ENCODE measurements around the gene LRRC7.

LRRC7 gene

DNA sequence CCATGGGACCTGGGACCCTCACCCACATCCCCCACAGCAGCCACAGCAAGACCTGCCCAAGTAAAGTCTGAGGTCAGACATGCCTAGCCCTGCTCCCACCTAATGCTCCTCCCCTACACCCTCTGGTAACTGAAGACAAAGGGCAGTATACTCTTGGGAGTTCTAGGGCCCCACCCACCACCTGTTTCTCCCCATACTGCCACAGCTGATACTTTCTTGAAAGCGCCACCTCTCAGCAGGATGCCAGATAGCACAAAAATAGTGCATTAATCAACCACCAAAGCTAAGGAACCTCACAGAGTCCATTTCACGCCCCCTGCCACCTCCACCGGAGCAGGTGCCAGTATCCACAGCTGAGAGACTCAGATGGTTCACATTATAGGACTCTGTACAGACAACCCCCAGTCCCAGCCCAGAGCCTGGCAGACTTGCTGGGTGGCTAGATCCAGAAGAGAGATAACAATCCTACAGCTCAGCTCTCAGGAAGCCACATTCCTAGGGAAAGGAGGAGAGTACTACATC lies 399.6 kb downstream of the LRRC7 start:
- DNase-seq (ENCODE audit: low read depth in 2 of 2) = no peak

GRCh38 chr1:69976896-69977295 lies 409.2 kb downstream of the LRRC7 start:
- DNase-seq (ENCODE audit: low read depth in 2 of 2) = no peak

DNA sequence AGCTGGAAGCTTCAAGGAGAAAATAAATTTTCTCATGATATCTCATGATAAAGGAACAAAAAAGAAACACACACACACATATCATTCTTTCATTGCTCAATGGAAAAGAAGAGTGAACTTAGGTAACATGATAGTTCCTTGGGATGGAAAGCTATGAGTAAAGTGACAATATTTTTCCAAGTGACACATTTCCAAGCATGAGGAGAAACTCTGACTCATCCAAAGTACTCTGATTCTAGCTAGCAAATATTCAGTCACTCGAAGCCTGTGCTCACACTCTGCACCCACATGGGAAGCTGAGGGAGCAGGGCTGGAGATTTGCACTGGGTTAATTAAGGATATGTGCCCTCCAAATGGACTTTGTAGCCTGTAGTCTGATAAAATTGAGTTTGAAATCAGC lies 415.3 kb downstream of the LRRC7 start:
- no peak for DNase-seq (ENCODE audit: low read depth in 2 of 2)

DNA sequence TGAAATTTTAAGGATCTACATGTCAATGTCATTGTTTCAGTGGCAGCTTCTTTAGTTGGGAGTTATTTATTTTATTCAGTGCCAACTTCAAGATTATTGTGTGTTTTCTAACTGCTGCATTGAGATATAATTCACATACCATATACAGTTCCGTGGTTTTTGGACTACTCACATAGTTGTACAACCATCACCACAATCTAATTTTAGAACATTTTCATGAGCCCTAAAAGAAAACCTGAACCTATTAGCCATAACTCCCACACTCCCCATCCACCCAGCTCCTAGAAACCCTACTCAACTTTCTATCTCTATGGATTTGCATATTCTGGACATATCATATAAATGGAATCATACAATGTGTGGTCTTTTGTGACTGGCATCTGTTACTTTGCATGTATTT lies 417.7 kb downstream of the LRRC7 start:
- no peak for DNase-seq (ENCODE audit: low read depth in 2 of 2)

DNA sequence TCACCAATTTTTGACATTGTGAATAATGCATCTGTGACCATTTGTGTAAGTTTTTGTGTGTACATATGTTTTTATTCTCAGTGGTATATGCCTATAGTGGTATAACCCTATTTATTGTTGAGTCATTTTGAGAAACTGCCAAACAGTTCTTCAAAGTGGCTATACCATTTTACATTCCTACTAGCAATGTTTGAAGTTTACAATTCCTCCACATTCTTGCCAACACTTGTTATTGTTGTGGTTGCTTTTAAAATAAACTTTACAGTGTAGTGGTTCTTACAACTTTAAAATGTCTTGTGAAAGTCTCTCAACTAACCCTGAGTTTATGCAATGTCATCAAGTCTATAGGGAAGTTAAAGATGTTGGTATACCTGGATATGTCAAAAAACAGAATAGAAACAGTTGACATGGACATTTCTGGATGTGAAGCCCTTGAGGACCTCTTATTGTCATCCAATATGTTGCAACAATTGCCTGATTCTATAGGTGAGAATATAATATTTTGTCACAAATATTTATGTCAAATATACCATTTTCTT lies 418.2 kb downstream of the LRRC7 start:
- no peak for DNase-seq (ENCODE audit: low read depth in 2 of 2)

GRCh38 chr1:69987881-69988280 lies 420.2 kb downstream of the LRRC7 start:
- no peak for DNase-seq (ENCODE audit: low read depth in 2 of 2)

DNA sequence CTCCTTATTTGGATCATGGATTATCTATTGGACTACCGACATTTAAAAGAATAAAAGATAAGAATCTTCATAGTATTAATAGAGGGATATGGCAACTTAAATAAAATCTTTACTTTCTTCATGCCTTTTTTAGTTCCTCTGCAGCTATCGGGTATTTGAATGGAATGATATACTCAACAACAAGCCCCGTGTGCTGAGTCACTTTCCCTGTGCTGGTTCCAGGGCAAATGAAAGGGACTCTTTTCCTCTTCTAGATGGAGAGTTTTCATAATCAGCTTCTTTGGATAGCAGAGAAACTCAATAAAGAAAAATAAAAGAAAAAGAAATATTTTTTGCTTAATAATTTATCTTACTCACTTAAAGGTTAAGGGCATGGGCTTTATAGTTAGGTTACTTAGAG lies 423.9 kb downstream of the LRRC7 start:
- no peak for DNase-seq (ENCODE audit: low read depth in 2 of 2)

DNA sequence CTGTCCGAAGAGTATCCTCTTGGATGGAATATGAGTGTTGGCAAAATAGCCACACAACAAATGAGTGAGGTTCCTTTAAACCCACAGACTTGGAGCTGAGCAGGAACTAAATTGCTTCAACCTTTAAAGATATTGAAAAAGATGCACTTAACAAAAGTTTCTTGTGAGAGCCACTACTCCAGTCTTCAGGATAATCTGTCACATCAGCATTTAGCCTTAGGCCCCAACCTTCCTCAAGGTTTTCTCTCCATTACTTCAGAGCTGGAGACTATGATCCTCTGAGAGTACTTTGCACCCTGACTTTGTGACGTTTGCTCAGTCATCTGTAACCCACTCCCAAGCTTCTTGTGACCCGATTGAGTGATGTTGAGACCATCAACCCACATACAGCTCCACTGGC lies 424.9 kb downstream of the LRRC7 start:
- no peak for DNase-seq (ENCODE audit: low read depth in 2 of 2)

GRCh38 chr1:69993810-69994209 lies 426.1 kb downstream of the LRRC7 start:
- no peak for DNase-seq (ENCODE audit: low read depth in 2 of 2)

GRCh38 chr1:69994241-69994640 lies 426.5 kb downstream of the LRRC7 start:
- DNase-seq (ENCODE audit: low read depth in 2 of 2) = no peak

DNA sequence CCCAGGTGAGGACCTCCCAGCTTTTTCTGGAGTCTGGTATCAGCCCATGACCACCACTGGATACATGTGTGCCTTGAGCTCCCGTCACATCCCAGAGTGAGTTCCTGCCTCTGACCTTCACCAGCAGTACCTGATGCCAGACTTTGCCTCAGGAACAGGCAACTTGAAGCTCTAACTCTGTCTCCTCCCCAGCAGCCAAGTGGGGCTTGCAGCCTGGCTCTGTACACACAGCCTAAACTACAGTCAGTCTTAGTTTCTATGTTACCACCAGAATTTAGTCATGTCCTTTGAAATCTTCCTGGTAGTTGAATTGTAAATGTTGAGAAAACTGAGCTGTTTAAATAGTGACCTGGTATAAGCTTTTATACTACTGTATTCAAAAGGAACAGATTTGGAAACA lies 431.1 kb downstream of the LRRC7 start:
- DNase-seq (ENCODE audit: low read depth in 2 of 2) = no peak

GRCh38 chr1:70003211-70003908 lies 435.6 kb downstream of the LRRC7 start:
- no peak for DNase-seq (ENCODE audit: low read depth in 2 of 2)

DNA sequence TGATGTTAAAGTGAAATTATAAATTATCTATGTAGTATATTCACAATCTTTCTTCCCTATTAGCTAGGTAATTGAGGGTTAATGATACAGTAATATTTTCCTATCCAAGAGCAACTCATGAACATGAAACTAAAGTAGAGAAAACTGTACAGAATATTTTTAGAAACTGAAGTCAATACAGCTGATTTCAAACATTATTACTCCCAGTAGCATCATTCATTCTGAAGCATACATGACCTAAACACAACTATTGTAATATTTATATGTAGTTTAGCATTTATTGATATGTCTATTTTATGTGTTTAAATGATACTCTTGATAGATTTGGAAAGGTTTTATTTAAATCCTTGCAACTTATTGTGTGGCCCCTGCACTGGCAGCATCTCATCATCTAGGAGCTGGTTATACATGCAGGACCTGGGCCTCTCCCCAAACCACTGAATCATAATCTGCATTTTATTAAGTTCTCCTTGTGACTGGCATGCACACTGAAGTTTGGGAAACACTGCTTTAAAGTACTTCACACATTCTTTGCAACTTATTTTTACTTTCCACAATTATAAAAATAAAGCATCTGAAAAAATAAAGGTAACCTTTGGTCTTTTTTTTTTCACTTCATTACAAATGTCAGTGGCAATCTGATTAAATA lies 437.8 kb downstream of the LRRC7 start:
- DNase-seq (ENCODE audit: low read depth in 2 of 2) = no peak

GRCh38 chr1:70008660-70009059 lies 440.9 kb downstream of the LRRC7 start:
- DNase-seq (ENCODE audit: low read depth in 2 of 2) = no peak

GRCh38 chr1:70017770-70018169 lies 450.0 kb downstream of the LRRC7 start:
- no peak for DNase-seq (ENCODE audit: low read depth in 2 of 2)

DNA sequence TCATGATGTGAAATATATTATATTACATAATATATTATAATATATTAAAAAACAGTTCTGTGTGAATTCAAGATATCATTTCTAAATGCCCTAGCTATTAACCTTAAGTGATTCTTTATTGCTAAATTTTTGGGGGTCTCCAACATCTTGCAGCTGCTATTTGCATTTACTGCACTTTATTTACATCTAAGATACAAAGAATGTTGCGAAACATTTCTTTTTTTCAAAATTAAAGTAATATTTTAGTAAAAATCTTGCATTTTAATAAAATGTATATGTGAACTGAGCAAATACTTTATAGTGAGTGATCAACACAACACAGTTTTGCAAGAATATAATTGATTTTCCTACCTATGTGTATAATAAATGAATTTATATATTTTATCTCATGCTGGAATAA lies 456.6 kb downstream of the LRRC7 start:
- no peak for DNase-seq (ENCODE audit: low read depth in 2 of 2)

DNA sequence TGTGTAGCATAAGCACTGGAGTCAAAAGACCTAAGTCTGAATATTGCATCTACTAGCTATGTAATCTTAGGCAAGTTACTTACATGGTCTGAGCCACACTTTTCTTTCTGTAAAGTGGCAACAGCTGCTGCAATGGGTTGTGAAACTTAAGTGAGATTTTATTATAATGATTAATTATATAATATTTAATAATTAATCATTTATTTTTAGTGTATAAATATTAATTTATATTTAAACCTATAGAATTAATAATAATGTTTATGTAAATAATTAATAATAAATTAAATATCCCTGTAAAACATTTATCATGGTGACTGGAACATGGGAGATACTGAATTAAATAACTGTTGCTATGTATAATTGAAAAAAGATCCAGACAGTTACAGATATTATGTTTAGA lies 457.3 kb downstream of the LRRC7 start:
- no peak for DNase-seq (ENCODE audit: low read depth in 2 of 2)

DNA sequence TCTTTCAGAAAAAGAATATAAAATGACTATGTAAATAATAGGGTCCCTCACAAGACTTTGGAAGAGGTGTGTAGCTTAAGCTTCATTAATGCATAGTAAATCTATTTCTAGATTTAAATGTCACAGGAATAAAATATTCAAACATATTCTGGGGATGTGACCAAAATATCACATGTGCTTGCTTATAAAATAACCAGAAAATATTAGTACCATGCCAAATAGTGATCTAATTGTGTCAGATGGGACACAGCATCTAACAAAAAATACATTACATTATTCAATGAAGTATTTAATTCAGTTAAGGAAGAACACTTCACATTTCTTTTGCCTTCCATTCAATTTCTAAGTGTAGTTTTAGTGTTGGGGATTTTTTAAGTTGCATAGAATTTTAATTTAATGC lies 458.1 kb downstream of the LRRC7 start:
- no peak for DNase-seq (ENCODE audit: low read depth in 2 of 2)

DNA sequence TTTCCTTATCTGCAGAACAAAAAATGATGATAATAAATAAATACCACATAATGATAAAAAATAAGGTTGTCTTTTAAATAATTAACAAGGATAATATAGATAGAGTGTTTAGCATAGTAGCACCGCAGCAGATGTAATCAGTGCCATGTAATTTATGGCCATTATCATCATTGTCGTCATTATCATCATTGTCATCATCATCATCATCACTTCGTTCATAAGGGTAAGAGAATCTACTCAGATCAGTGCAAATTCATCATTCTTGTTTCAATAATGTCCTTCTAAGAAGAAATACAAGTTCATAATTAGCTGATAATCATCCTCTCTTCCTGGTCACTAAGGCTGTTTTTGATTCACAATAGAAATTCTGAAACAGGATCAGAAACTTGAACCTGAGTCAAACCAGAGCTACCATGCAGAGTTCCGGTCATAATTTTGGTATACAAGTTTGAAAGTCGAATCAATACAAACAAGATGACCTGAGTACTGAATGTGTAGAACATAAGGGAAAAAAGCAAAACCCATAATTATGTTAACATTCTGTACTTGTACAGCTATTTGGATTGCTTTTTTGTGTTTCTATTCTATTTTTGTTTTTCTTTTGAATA lies 465.6 kb downstream of the LRRC7 start:
- no peak for DNase-seq (ENCODE audit: low read depth in 2 of 2)

GRCh38 chr1:70033936-70034335 lies 466.2 kb downstream of the LRRC7 start:
- no peak for DNase-seq (ENCODE audit: low read depth in 2 of 2)

DNA sequence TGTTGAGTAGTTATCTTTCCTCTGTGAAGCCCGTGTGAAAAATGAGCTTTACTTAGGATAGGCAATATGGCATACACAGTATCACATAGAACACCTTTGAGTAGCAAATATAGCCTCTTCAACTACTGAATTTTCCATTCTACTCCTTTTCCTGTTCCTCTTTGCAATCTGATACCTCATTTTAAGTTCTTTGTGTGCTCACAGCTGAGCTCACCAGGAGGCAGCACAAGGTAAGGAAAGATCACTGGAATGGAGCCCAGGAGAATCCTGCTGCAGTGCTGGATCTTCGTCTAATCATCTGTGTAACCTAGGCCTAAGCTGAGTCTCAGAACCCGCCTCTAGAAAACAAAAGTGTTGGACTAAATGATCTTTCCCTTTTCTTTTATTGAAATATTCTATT lies 466.7 kb downstream of the LRRC7 start:
- no peak for DNase-seq (ENCODE audit: low read depth in 2 of 2)

DNA sequence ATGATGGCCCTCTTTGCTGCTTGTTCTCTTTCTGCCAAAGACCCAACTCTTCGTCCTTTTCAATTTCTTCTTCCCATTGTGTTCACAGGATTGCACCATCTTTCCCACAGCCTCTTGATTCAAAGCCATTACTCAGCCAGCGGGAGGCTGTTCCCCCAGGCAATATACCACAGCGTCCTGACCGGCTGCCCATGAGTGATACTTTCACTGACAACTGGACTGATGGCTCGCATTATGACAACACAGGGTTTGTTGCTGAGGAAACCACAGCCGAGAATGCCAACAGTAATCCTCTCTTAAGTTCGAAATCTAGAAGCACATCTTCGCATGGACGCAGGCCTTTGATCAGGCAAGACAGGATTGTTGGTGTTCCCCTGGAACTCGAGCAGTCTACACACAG lies 470.3 kb downstream of the LRRC7 start:
- no peak for DNase-seq (ENCODE audit: low read depth in 2 of 2)

DNA sequence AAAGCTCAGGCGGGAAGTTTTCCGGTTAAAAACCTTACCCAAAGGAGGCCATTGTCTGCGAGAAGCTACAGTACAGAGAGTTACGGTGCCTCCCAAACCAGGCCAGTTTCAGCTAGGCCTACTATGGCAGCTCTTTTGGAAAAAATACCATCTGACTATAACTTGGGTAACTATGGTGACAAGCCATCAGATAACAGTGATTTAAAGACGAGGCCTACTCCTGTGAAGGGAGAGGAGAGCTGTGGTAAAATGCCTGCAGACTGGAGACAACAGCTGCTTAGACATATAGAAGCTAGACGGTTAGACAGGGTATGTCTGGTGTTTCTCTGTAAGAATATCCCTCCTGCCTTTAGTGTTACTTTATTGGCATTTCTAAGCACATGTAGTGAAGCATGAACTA lies 471.8 kb downstream of the LRRC7 start:
- DNase-seq (ENCODE audit: low read depth in 2 of 2) = no peak

Measured in stimulated activated CD4-positive, alpha-beta T cell treated with anti-CD3 and anti-CD28 coated beads, Interleukin-12 subunit alpha, Interleukin-12 subunit beta, amount 100 ng/mL, for 24 hours (primary cell).